ENCODE measurements around the gene TTYH2.

DNA sequence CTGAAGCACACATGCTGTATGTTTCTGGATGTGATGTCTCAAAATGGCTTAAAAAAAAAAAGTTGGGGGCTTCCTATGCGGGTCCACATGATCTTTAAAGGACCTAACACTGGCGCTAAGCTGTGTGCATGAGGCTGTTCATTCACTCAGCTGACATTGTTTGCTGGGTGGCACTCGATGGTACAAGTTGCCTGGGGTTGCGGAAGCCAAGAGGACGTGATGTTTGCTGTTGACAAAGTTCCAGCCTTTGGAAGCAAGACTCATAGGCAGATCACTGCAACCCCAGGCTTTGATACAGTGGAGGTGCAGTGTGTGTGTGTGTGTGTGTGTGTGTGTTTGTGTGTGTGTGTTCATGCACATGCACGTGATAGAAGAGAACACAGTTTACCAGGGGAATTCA, 31.2 kb downstream of the TTYH2 start:
- TF ChIP-seq, protein P1, sequence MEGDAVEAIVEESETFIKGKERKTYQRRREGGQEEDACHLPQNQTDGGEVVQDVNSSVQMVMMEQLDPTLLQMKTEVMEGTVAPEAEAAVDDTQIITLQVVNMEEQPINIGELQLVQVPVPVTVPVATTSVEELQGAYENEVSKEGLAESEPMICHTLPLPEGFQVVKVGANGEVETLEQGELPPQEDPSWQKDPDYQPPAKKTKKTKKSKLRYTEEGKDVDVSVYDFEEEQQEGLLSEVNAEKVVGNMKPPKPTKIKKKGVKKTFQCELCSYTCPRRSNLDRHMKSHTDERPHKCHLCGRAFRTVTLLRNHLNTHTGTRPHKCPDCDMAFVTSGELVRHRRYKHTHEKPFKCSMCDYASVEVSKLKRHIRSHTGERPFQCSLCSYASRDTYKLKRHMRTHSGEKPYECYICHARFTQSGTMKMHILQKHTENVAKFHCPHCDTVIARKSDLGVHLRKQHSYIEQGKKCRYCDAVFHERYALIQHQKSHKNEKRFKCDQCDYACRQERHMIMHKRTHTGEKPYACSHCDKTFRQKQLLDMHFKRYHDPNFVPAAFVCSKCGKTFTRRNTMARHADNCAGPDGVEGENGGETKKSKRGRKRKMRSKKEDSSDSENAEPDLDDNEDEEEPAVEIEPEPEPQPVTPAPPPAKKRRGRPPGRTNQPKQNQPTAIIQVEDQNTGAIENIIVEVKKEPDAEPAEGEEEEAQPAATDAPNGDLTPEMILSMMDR (IDR thresholded peaks at IDR 0.05): no peak
- no peak for TF ChIP-seq POLR2A (IDR thresholded peaks at IDR 0.05)

Data from uterus (tissue), 2 donors.